ENCODE data around the gene VASH2.
"Not testable (repeated sequence)": the region's sequence is repeated elsewhere in the genome, so short reads cannot be mapped to it uniquely, and the experiment has no call there.

- TF ChIP-seq POLR2A (IDR thresholded peaks at IDR 0.05); CTCF (IDR thresholded peaks at IDR 0.05); POLR2AphosphoS5 (IDR thresholded peaks at IDR 0.05; ENCODE audit: insufficient read depth in 1 of 2, low read depth in 1 of 2): not testable (repeated sequence)
Observed at GRCh38 chr1:212910213-212910612, 40.1 kb upstream of the VASH2 start.

All from vagina (tissue), 2 donors.